ENCODE data around the gene MYH1.
A peak's percentile ranks its signal among the peaks of the same experiment; 100 is the strongest.

The MYH1 gene

GRCh38 chr17:10457952-10458351 lies 60.4 kb downstream of the MYH1 start:
- no peak for TF ChIP-seq GATA1 (IDR thresholded peaks at IDR 0.05; ENCODE audit: low read depth, low read length)
- TF ChIP-seq POLR2A (IDR thresholded peaks at IDR 0.05; ENCODE audit: low read length), result no peak
- no peak for DNase-seq

DNA sequence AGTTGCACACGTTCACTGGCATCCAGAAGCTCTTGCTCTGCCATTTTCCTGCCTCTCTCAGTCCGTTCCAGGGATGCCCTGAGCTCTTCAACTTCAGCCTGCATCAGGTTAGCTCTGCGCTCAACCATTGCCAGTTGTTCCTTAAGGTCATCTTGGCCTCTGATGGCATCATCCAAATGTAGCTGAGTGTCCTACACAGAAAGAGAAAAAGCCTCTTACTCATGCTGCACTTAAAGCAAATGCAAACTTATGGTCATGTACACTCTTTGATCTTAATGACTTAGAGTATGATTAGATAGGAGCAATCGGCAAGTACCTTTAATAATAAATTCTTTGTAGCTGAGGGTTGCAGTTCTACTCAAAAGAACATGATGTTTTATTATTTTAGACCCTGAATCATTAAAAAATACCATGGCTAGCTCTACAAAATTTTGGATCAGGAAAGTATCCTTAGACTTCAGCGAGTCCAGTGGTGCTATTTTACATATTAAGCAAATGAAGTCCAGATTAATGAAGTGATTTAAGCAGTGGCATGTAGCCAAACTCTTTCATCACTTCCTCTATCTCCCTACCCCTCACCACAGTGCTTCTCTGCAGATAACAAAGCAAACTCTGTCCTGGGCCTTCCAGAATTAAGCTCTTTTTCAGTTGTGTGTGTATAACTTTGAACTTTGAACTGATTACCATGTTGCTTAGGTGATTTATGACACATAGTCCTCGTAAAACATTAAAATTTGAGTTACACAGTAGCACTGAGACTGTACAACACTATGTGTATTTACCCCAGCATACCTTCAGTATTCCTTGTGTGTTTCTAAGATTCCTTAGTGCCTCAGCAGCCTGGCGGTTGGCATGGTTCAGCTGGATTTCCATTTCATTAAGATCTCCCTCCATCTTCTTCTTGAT lies 71.1 kb downstream of the MYH1 start:
- peak in 1 of 2 experiments; percentile 1 for DNase-seq
- TF ChIP-seq GATA1 (IDR thresholded peaks at IDR 0.05; ENCODE audit: low read depth, low read length) (no peak), POLR2A (IDR thresholded peaks at IDR 0.05; ENCODE audit: low read length) (no peak)
